HG03139 (cell line): Measurements from ENCODE around the gene LIMS1.

Source experiments
- ATAC-seq: cut with Tn5 transposase; IDR thresholded peaks from one replicate; pipeline ENCODE4 v1.9.1; 2021; ENCODE audit not compliant: unreplicated experiment

LIMS1 gene

DNA sequence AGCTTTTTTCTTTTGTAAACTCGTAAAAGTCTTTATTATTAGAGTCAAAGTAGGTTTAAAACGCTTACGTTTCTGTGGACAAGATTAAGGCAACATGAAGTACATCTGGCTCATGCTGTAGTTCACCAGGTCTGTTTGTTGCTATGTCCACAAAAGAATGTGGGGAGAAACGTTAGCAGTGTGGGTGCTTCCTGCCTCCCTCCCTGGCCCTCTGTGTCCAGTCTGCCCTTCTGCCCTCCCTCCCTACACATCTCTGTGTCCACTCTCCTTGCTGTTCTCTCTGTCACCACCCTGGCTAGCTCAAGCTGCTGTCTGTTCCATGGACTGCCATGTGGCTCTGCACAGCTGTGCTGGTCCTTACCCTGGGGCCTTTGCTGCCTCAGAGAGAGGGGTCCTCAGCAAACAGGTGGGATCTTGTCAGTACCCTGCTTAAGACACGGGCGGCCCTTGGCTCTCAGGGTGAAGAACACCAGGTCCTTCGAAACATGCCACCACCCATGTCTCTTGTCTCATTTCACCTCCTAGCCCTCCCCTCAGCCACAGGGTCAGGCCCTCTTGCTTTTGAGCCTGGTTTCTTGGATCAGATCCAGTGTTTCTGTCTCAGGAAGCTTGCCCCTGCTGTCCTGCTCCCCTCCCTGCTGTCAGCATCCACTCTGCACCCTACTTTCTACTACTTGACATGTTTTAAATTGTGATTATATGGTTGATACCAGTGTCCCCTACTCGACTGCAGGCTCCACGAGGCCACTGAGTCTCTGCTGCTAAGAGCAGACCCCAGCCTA lies 79.2 kb downstream of the LIMS1 start:
- no peak for ATAC-seq

- no peak for ATAC-seq
These were observed 79.8 kb downstream of the LIMS1 start for GRCh38 chr2:108614043-108614545.

DNA sequence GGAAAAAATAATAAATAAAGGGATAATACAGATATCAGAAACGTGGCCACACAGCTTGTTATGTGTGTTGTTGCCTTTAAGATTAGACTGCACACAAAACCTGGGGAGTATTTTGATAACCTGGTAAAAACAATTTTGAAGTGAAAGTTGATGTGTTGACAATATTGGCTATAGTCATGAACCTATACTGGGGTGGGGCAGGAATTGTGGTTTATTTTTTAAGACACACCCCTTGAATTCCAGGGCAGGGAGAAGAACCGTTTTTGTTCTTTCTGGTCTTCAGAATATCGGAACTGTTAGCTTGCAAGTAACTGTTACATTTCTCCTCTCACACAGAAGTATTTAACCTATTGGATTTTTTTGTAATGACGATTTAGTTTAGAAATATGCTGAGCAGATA lies 80.4 kb downstream of the LIMS1 start:
- no peak for ATAC-seq

- ATAC-seq = no peak
These were observed 81.3 kb downstream of the LIMS1 start for GRCh38 chr2:108615480-108616090.

DNA sequence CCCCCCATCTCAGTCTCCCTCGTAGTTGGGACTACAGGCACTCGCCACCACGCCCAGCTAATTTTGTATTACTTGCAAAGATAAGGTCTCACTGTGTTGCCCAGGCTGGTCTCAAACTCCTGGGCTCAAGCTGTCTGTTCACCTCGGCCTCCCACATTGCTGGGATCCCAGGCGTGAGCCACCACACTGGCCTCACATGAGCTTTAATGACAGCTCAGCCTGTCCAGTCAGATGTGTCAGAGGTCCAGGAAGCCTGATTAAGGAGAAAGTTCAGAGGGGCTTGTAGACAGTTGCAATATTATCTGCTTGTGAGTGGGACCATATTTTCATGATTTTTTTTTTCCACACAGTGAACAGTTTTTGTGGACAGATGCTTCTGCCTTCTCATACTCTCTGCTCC lies 82.0 kb downstream of the LIMS1 start:
- ATAC-seq = no peak

DNA sequence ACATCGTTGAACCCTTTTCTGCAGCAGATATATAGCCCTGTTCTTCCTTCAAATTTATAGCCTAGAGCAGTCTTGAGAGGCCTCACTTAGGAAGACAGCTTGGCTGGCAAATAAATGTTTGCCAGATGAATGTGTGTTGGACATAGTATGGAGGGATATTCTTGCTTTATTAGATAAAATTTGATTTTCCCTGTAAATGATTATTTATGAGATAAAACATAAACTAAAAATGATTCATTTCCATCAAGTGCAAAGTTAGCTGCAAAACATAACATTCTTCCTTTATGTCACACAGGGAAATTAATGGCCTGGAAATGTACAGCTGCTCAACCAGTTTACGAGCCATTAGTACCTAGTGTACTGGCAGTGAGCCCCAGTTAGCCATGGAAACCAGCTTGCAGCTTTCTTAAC lies 82.5 kb downstream of the LIMS1 start:
- ATAC-seq = no peak

- ATAC-seq = no peak
These were observed 83.3 kb downstream of the LIMS1 start for GRCh38 chr2:108617617-108618016.

DNA sequence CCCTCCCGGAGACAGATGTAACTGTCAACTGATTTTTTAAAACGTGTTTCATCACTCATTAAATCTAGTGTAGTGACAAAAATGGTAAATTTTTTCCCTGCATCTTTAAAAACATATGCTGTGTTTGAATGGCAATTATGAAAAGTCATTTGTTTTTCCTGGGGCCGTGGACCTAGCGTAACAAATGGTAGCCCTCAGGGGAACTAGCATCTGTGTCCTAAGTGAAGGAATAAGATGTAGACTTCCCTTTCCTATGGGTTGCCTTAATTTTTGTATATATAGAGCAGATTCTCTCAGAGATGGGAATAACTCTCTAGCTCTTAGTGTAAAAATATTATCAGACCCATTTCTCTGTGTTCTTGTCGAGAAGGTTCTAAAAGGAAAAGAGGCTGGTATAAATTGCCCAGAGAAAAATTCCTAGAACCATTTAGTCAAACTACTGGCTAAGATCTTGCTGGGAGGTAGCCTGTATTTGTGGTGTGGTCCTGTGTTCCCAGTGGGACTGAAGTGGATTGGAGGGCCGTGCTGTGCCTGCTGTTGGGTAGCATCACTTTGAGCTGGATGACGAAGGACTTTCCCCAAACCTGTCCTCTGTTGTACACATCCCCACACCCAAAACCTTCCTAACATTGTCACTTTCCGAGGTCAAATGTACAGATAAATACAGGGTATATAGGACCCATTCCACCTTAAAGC lies 85.8 kb downstream of the LIMS1 start:
- ATAC-seq = no peak

GRCh38 chr2:108620656-108621055 lies 86.4 kb downstream of the LIMS1 start:
- no peak for ATAC-seq

DNA sequence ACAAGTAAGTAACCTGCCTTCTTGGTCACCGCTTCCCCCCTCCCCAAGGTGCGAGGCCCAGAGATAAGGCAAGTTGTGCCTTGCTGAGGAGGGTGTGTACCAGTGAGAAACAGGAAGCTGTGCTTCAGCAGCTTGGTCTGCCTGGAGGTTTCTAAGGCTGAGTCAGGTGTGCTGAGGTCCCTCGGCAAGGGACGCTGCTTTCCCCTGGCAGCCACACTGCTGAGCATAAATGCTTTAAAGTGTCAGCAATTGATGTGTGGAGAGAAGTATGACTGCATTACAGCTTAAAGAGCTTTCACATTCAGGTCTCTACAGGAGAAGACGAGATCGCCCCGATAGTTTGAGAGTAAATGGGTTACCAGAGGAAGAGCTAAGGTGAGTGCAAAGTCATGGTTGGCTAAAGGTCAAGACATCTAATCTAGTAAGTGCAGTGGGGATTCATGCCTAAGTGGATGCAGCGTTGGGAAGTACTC lies 86.9 kb downstream of the LIMS1 start:
- ATAC-seq = peak; percentile 99

- ATAC-seq = no peak
These were observed 87.7 kb downstream of the LIMS1 start for GRCh38 chr2:108621687-108622681.

DNA sequence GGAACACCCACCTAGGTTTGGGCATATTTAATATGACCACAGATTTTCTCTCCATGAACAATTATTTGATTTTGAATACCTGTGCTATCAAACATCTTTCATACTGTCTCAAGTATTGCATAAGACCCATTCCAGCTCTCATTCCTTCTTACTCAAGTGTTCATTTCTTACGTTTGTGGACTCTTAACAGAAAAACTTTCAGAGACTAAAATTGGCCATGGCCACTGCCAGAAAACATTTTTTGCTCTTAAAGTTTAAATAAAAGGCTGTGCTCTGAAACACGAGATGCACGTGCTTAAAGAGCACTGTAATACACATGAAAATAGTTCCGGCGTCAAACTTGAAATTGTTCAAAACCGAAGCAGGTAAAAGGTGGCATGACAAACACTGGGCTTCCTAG lies 89.3 kb downstream of the LIMS1 start:
- ATAC-seq = no peak

- no peak for ATAC-seq
These were observed 91.0 kb downstream of the LIMS1 start for GRCh38 chr2:108625186-108625827.

- ATAC-seq = no peak
These were observed 91.5 kb downstream of the LIMS1 start for GRCh38 chr2:108625828-108626195.

GRCh38 chr2:108626995-108627394 lies 92.7 kb downstream of the LIMS1 start:
- no peak for ATAC-seq

DNA sequence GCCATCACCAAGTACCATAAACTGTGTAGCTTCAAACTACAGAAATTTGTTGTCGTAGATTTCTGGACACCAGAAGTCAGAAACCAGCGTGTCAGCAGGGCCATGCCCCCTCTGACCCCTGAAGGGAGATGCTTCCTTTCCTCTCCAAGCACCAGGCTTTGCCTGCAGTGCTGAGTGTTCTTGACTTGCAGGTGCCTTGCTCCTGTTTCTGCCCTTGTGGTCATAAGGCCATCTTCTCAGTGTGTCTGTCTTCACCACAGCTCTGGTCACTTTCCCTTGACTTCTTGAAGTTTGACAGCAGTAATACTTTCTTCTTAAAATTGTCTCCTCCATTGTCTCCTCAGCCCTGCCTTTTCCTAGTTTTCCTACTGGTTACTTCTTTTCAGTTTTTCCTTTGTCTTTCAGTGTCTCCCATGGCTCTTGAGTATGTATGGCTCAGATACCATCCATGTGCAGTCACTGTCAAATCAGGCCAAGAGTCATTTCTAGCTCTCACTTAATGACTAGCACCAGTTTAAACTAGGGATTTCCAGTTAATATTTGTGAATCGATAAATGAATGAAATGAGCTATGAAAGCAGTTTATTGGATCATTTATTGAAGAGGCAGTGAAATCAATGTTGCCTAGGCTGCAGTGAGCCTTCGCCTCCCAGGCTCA lies 93.8 kb downstream of the LIMS1 start:
- ATAC-seq = no peak

- ATAC-seq = no peak
These were observed 94.7 kb downstream of the LIMS1 start for GRCh38 chr2:108628936-108629335.

GRCh38 chr2:108629417-108629816 lies 95.1 kb downstream of the LIMS1 start:
- ATAC-seq = no peak

GRCh38 chr2:108630567-108631405 lies 96.5 kb downstream of the LIMS1 start:
- ATAC-seq = no peak
